ENCODE results near the gene CDC14A.

- TF ChIP-seq TCF12 (IDR thresholded peaks at IDR 0.05; ENCODE audit: low read depth, low read length) = no peak
- no peak for TF ChIP-seq HDAC6 (IDR thresholded peaks at IDR 0.05; ENCODE audit: low read depth, low read length)
Observed at GRCh38 chr1:100316622-100317021, 35.7 kb upstream of the CDC14A start.

Data from H1 (cell line).